ENCODE data around the gene SNTG2. TPM values are rescaled to one million over a fixed set of nuclear protein-coding genes. Genes with fewer than 3 reads are reported as not detected.

The SNTG2 gene
- total and polyA plus RNA-seq, 12 donors: 0.39 to 2.8 (median 1.0) TPM; not detected in 1

GRCh38 chr2:1203772-1204171, 253.1 kb downstream of the SNTG2 start:
- no peak overlapping the region for H3K4me3 ChIP-seq
- 80% methylated on average over 6 of the region's 6 CpGs for WGBS, 2 donors
- no peaks in the 10 kb centered on the region for H3K4me1 ChIP-seq
- ATAC-seq: no peak
- no peaks in the 10 kb centered on the region for H3K36me3 ChIP-seq
- no peak for DNase-seq
- no peak for TF ChIP-seq CTCF (IDR thresholded peaks at IDR 0.05)
- H3K27ac ChIP-seq: no peak overlapping the region
- peaks cover 0 to 36% (median 9%) of the 10 kb centered on the region in 11 donors for H3K9me3 ChIP-seq
- intact Hi-C loops (cut with DNase I): no loop called here
- H3K27me3 ChIP-seq: peaks cover 0 to 3% (median 0%) of the 10 kb centered on the region in 7 donors

- intact Hi-C loops (cut with DNase I): no loop called here
- H3K36me3 ChIP-seq: no peaks in the 10 kb centered on the region
- no peak for ATAC-seq
- no peak for TF ChIP-seq CTCF (IDR thresholded peaks at IDR 0.05)
- H3K27ac ChIP-seq: no peak overlapping the region
- 83 to 89% methylated on average over 3 of the region's 3 CpGs for WGBS, 2 donors
- peaks cover 0 to 3% (median 0%) of the 10 kb centered on the region in 7 donors for H3K27me3 ChIP-seq
- no peaks in the 10 kb centered on the region for H3K4me1 ChIP-seq
- no peak overlapping the region for H3K4me3 ChIP-seq
- peaks cover 0 to 22% (median 9%) of the 10 kb centered on the region in 11 donors for H3K9me3 ChIP-seq
- no peak for DNase-seq
These were observed 255.2 kb downstream of the SNTG2 start for GRCh38 chr2:1205853-1206252.

GRCh38 chr2:1207962-1208510, 257.4 kb downstream of the SNTG2 start:
- DNase-seq: no peak
- Histone ChIP-seq H3K4me1 (no peaks in the 10 kb centered on the region), H3K4me3 (no peak overlapping the region), H3K36me3 (no peaks in the 10 kb centered on the region), H3K27ac (no peak overlapping the region), H3K9me3 (peaks cover 0 to 16% (median under 1%) of the 10 kb centered on the region in 11 donors), H3K27me3 (peaks cover 0 to 3% (median 0%) of the 10 kb centered on the region in 7 donors)
- TF ChIP-seq CTCF (IDR thresholded peaks at IDR 0.05): no peak
- intact Hi-C loops (cut with DNase I): no loop called here
- ATAC-seq: no peak
- 80 to 92% methylated on average over 20 of the region's 20 CpGs for WGBS, 2 donors

GRCh38 chr2:1208522-1208921, 257.9 kb downstream of the SNTG2 start:
- Histone ChIP-seq H3K27me3 (peaks cover 0 to 3% (median 0%) of the 10 kb centered on the region in 7 donors), H3K4me3 (no peak overlapping the region), H3K27ac (no peak overlapping the region), H3K4me1 (no peaks in the 10 kb centered on the region), H3K36me3 (no peaks in the 10 kb centered on the region), H3K9me3 (peaks cover 0 to 21% (median 5%) of the 10 kb centered on the region in 11 donors)
- 90% methylated on average over 18 of the region's 18 CpGs for WGBS, 2 donors
- intact Hi-C loops (cut with DNase I): no loop called here
- TF ChIP-seq CTCF (IDR thresholded peaks at IDR 0.05): no peak
- DNase-seq (no peak), ATAC-seq (no peak)
